NT2/D1 (cell line): ENCODE measurements around the gene CYRIA.

Source experiments
- SUZ12 ChIP-seq: IDR thresholded peaks from 2 replicates; pipeline ENCODE4 v1.6.1; 2011; ENCODE audit not compliant: insufficient read length, insufficient read depth; ENCODE audit errors: extremely low read depth
- YY1 ChIP-seq: IDR thresholded peaks from 2 replicates; pipeline ENCODE4 v1.6.1; 2011; ENCODE audit not compliant: insufficient read length, insufficient read depth
- ZNF274 ChIP-seq: IDR thresholded peaks from 2 replicates; pipeline ENCODE4 v1.6.1; 2011; ENCODE audit warnings: mild to moderate bottlenecking, low read depth, low read length

DNA sequence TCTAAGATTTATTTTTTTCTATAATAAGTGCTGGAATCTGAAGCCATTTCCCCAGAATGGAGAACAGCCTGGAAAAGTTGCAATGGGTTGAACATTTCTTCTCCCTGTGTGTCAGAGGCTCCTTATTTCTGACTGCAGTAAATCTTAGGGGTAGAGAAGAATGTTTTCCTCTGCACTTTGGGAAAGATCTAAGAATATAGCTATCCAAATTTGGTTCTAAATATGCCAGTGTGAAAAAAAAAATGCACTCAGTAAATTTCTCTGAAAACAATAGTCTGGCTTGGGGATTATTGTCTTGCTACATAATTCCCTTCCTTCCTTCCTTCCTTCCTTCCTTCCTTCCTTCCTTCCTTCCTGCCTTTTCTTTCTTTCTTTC lies 19.7 kb upstream of the CYRIA start:
- TF ChIP-seq YY1 = no peak
- no peak for TF ChIP-seq ZNF274
- no peak for TF ChIP-seq SUZ12
